CD4-positive, alpha-beta memory T cell (primary cell): ENCODE results near the gene AKAP6. TPM values are rescaled to one million over a fixed set of nuclear protein-coding genes. Genes with fewer than 3 reads are reported as not detected.
"Not testable (repeated sequence)": the region's sequence is repeated elsewhere in the genome, so short reads cannot be mapped to it uniquely, and the experiment has no call there.

ENCODE experiments used
- CTCF ChIA-PET: fragments of 350-600 bp; sonication (Branson Sonifier 250); formaldehyde crosslinking; loops from one replicate; lab custom pipeline; 2021; ENCODE audit warnings: inconsistent platforms; ENCODE audit not compliant: partially characterized antibody; lab: Charles Lee
- POLR2A ChIA-PET: fragments of 350-600 bp; sonication (Branson Sonifier 250); formaldehyde crosslinking; loops from one replicate; lab custom pipeline; 2021; ENCODE audit not compliant: partially characterized antibody; lab: Charles Lee
- DNase-seq, 5 donors: peaks; one replicate each; pipeline versions ENCODE4 v3.0.0 to v3.0.0-alpha.2; 2020 to 2022; ENCODE audit warnings: mixed read lengths in 1 of 5
- H3K27ac ChIP-seq: one replicate; pipeline ENCODE4 v1.7.0; 2013; ENCODE audit warnings: low read depth, low read length
- H3K27me3 ChIP-seq: 2 replicates; pipeline ENCODE4 v1.7.0; 2013; ENCODE audit warnings: mild to moderate bottlenecking, low read length, moderate library complexity; ENCODE audit not compliant: insufficient read depth
- H3K36me3 ChIP-seq: 2 replicates; pipeline ENCODE4 v1.7.0; 2013; ENCODE audit warnings: mild to moderate bottlenecking, low read length, moderate library complexity; ENCODE audit not compliant: insufficient read depth
- H3K4me1 ChIP-seq: 2 replicates; pipeline ENCODE4 v1.7.0; 2013; ENCODE audit warnings: mild to moderate bottlenecking, low read length, moderate library complexity; ENCODE audit not compliant: insufficient read depth
- H3K4me3 ChIP-seq, 2 donors: one replicate each; pipeline ENCODE4 v1.7.0; 2013; ENCODE audit warnings: low read length in 2 of 2, mild to moderate bottlenecking in 1 of 2
- H3K9me3 ChIP-seq, 2 donors: one replicate each; pipeline ENCODE4 v1.7.0; 2013; ENCODE audit warnings: low read length in 2 of 2, control low read depth in 1 of 2; ENCODE audit not compliant: control insufficient read depth in 1 of 2
- H3K27ac Mint-ChIP-seq, 7 donors: one replicate each; pipeline ENCODE4 v1.8.0; 2020 to 2021; ENCODE audit warnings: mixed read lengths in 7 of 7, mild to moderate bottlenecking in 6 of 7, inconsistent platforms in 3 of 7, moderate library complexity in 3 of 7
- H3K27me3 Mint-ChIP-seq, 2 donors: one replicate each; pipeline ENCODE4 v1.8.0; 2020 to 2021; ENCODE audit warnings: mixed read lengths in 2 of 2
- H3K36me3 Mint-ChIP-seq, 2 donors: one replicate each; pipeline ENCODE4 v1.8.0; 2020 to 2021; ENCODE audit warnings: mixed read lengths in 2 of 2, inconsistent platforms in 1 of 2, mild to moderate bottlenecking in 1 of 2
- H3K4me1 Mint-ChIP-seq, 4 donors: one replicate each; pipeline ENCODE4 v1.8.0; 2020 to 2021; ENCODE audit warnings: mixed read lengths in 4 of 4, mild to moderate bottlenecking in 1 of 4
- H3K4me3 Mint-ChIP-seq, 8 donors: one replicate each; pipeline ENCODE4 v1.8.0; 2020 to 2021; ENCODE audit warnings: mixed read lengths in 8 of 8, mild to moderate bottlenecking in 7 of 8, moderate library complexity in 6 of 8, inconsistent platforms in 3 of 8
- H3K9me3 Mint-ChIP-seq, 8 donors: one replicate each; pipeline ENCODE4 v1.8.0; 2020 to 2021; ENCODE audit warnings: mixed read lengths in 8 of 8, mild to moderate bottlenecking in 5 of 8, inconsistent platforms in 3 of 8, moderate library complexity in 1 of 8
- intact Hi-C: fragments of 100-400 bp; cut with micrococcal nuclease; formaldehyde crosslinking; loops from one replicate; pipeline ENCODE4 v1.15.1; 2023
- polyA plus RNA-seq, 2 donors: library from polyadenylated mRNA; unstranded; fragments of 300-500 nt; fragmentation: Illumina TruSeq; gene quantifications; one replicate each; pipeline ENCODE4 v1.2.3, GENCODE V29; 2021
- total RNA-seq, 2 experiments: library from RNA; stranded (reverse); gene quantifications; one replicate each; pipeline ENCODE4 v1.2.3, GENCODE V29; 2021

Gene AKAP6
- total and polyA plus RNA-seq, 4 experiments from 2014 or later: 0.98 to 4.4 (median 3.7) TPM; not detected in 1

GRCh38 chr14:32372154-32372553 lies 43.1 kb downstream of the AKAP6 start:
- H3K36me3 Mint-ChIP-seq: no peaks in the 10 kb centered on the region
- no peak overlapping the region for H3K27ac ChIP-seq
- H3K4me3 Mint-ChIP-seq: no peak overlapping the region
- no peaks in the 10 kb centered on the region for H3K4me1 Mint-ChIP-seq
- H3K9me3 ChIP-seq: no peaks in the 10 kb centered on the region
- CTCF ChIA-PET: no interaction called here
- intact Hi-C loops: no loop called here
- no peak overlapping the region for H3K4me3 ChIP-seq
- DNase-seq: no peak
- H3K27me3 Mint-ChIP-seq: peaks cover 0 to 4% of the 10 kb centered on the region in 2 donors
- no peaks in the 10 kb centered on the region for H3K36me3 ChIP-seq
- POLR2A ChIA-PET: no interaction called here
- H3K4me1 ChIP-seq: no peaks in the 10 kb centered on the region
- no peak overlapping the region for H3K27ac Mint-ChIP-seq
- H3K9me3 Mint-ChIP-seq: no peaks in the 10 kb centered on the region
- no peaks in the 10 kb centered on the region for H3K27me3 ChIP-seq

GRCh38 chr14:32373174-32373573 lies 44.1 kb downstream of the AKAP6 start:
- POLR2A ChIA-PET, DNase-seq, H3K4me3 ChIP-seq, H3K4me3 Mint-ChIP-seq, H3K4me1 ChIP-seq, H3K36me3 ChIP-seq, H3K27me3 ChIP-seq, H3K27ac Mint-ChIP-seq, CTCF ChIA-PET, H3K9me3 ChIP-seq, intact Hi-C loops, H3K9me3 Mint-ChIP-seq, H3K36me3 Mint-ChIP-seq, H3K4me1 Mint-ChIP-seq, H3K27ac ChIP-seq, H3K27me3 Mint-ChIP-seq: not testable (repeated sequence)

- Mint-ChIP-seq H3K4me1 (no peaks in the 10 kb centered on the region), H3K27me3 (peaks cover 0 to 2% of the 10 kb centered on the region in 2 donors), H3K4me3 (no peak overlapping the region), H3K36me3 (no peaks in the 10 kb centered on the region), H3K9me3 (no peaks in the 10 kb centered on the region), H3K27ac (no peak overlapping the region)
- ChIA-PET POLR2A (no interaction called here), CTCF (no interaction called here)
- H3K27me3 ChIP-seq: no peaks in the 10 kb centered on the region
- no peaks in the 10 kb centered on the region for H3K9me3 ChIP-seq
- DNase-seq: no peak
- H3K4me3 ChIP-seq: no peak overlapping the region
- H3K27ac ChIP-seq: no peak overlapping the region
- H3K4me1 ChIP-seq: no peaks in the 10 kb centered on the region
- no peaks in the 10 kb centered on the region for H3K36me3 ChIP-seq
- intact Hi-C loops: no loop called here
Observed at GRCh38 chr14:32374155-32374554, 45.1 kb downstream of the AKAP6 start.

GRCh38 chr14:32375663-32376062 lies 46.6 kb downstream of the AKAP6 start:
- Mint-ChIP-seq H3K9me3 (no peaks in the 10 kb centered on the region), H3K4me3 (no peak overlapping the region), H3K36me3 (no peaks in the 10 kb centered on the region), H3K4me1 (peaks cover 0 to 7% (median 4%) of the 10 kb centered on the region in 4 donors), H3K27ac (no peak overlapping the region), H3K27me3 (peaks cover 0 to 2% of the 10 kb centered on the region in 2 donors)
- no peak overlapping the region for H3K27ac ChIP-seq
- intact Hi-C loops: no loop called here
- ChIA-PET POLR2A (no interaction called here), CTCF (no interaction called here)
- H3K9me3 ChIP-seq: no peaks in the 10 kb centered on the region
- no peaks in the 10 kb centered on the region for H3K27me3 ChIP-seq
- H3K36me3 ChIP-seq: no peaks in the 10 kb centered on the region
- no peaks in the 10 kb centered on the region for H3K4me1 ChIP-seq
- no peak overlapping the region for H3K4me3 ChIP-seq
- DNase-seq: no peak

GRCh38 chr14:32377046-32377646 lies 48.0 kb downstream of the AKAP6 start:
- H3K27me3 ChIP-seq: no peaks in the 10 kb centered on the region
- intact Hi-C loops: no loop called here
- Mint-ChIP-seq H3K36me3 (no peaks in the 10 kb centered on the region), H3K4me1 (peaks cover 0 to 7% (median 4%) of the 10 kb centered on the region in 4 donors), H3K27me3 (peaks cover 0 to 2% of the 10 kb centered on the region in 2 donors), H3K27ac (no peak overlapping the region), H3K4me3 (no peak overlapping the region), H3K9me3 (no peaks in the 10 kb centered on the region)
- no peaks in the 10 kb centered on the region for H3K36me3 ChIP-seq
- no peaks in the 10 kb centered on the region for H3K4me1 ChIP-seq
- no peak overlapping the region for H3K4me3 ChIP-seq
- H3K27ac ChIP-seq: no peak overlapping the region
- POLR2A ChIA-PET: no interaction called here
- CTCF ChIA-PET: no interaction called here
- no peaks in the 10 kb centered on the region for H3K9me3 ChIP-seq
- DNase-seq: no peak

- Mint-ChIP-seq H3K4me1 (peaks cover 0 to 7% (median 4%) of the 10 kb centered on the region in 4 donors), H3K27ac (no peak overlapping the region), H3K36me3 (no peaks in the 10 kb centered on the region), H3K4me3 (no peak overlapping the region), H3K9me3 (no peaks in the 10 kb centered on the region), H3K27me3 (no peaks in the 10 kb centered on the region)
- no peaks in the 10 kb centered on the region for H3K27me3 ChIP-seq
- intact Hi-C loops: no loop called here
- DNase-seq: no peak
- H3K4me3 ChIP-seq: no peak overlapping the region
- CTCF ChIA-PET: no interaction called here
- no peak overlapping the region for H3K27ac ChIP-seq
- no peaks in the 10 kb centered on the region for H3K4me1 ChIP-seq
- no peaks in the 10 kb centered on the region for H3K9me3 ChIP-seq
- no peaks in the 10 kb centered on the region for H3K36me3 ChIP-seq
- POLR2A ChIA-PET: no interaction called here
Observed at GRCh38 chr14:32378284-32378683, 49.2 kb downstream of the AKAP6 start.

- intact Hi-C loops: no loop called here
- DNase-seq: no peak
- Mint-ChIP-seq H3K36me3 (no peaks in the 10 kb centered on the region), H3K4me1 (peaks cover 0 to 7% (median 4%) of the 10 kb centered on the region in 4 donors), H3K27ac (no peak overlapping the region), H3K9me3 (no peaks in the 10 kb centered on the region), H3K4me3 (no peak overlapping the region), H3K27me3 (no peaks in the 10 kb centered on the region)
- Histone ChIP-seq H3K27me3 (no peaks in the 10 kb centered on the region), H3K9me3 (no peaks in the 10 kb centered on the region), H3K27ac (no peak overlapping the region), H3K4me3 (no peak overlapping the region), H3K4me1 (no peaks in the 10 kb centered on the region), H3K36me3 (no peaks in the 10 kb centered on the region)
- CTCF ChIA-PET: no interaction called here
- POLR2A ChIA-PET: no interaction called here
Observed at GRCh38 chr14:32379447-32379846, 50.3 kb downstream of the AKAP6 start.

- Mint-ChIP-seq H3K4me1 (peaks cover 0 to 7% (median 4%) of the 10 kb centered on the region in 4 donors), H3K9me3 (no peaks in the 10 kb centered on the region), H3K4me3 (no peak overlapping the region), H3K27me3 (no peaks in the 10 kb centered on the region), H3K27ac (no peak overlapping the region), H3K36me3 (no peaks in the 10 kb centered on the region)
- ChIA-PET POLR2A (no interaction called here), CTCF (no interaction called here)
- H3K9me3 ChIP-seq: no peaks in the 10 kb centered on the region
- intact Hi-C loops: no loop called here
- no peaks in the 10 kb centered on the region for H3K36me3 ChIP-seq
- DNase-seq: no peak
- no peaks in the 10 kb centered on the region for H3K27me3 ChIP-seq
- no peak overlapping the region for H3K4me3 ChIP-seq
- H3K4me1 ChIP-seq: no peaks in the 10 kb centered on the region
- no peak overlapping the region for H3K27ac ChIP-seq
Observed at GRCh38 chr14:32381869-32382268, 52.8 kb downstream of the AKAP6 start.
